Testis (tissue), 3 donors: Measurements from ENCODE around the gene PPME1. TPM values are rescaled to one million over a fixed set of nuclear protein-coding genes. Genes with fewer than 3 reads are reported as not detected.
A peak's percentile ranks its signal among the peaks of the same experiment; 100 is the strongest.

ENCODE experiments used
- DNase-seq: peaks from one replicate; pipeline ENCODE4 v3.0.0-alpha.2; 2019
- H3K27ac ChIP-seq, 2 donors: fragments of 200-600 bp; sonication (generic); one replicate each; pipeline ENCODE4 v1.5.1; 2019
- H3K27me3 ChIP-seq: fragments of 200-600 bp; sonication (generic); one replicate; pipeline ENCODE4 v1.5.1; 2019
- H3K36me3 ChIP-seq: fragments of 200-600 bp; sonication (generic); one replicate; pipeline ENCODE4 v1.5.1; 2017; ENCODE audit warnings: low read depth; ENCODE audit errors: missing control alignments
- H3K4me1 ChIP-seq: fragments of 200-600 bp; sonication (generic); one replicate; pipeline ENCODE4 v1.5.1; 2019
- H3K4me3 ChIP-seq, 2 donors: fragments of 200-600 bp; sonication (generic); one replicate each; pipeline ENCODE4 v1.5.1; 2017 to 2019
- H3K9me3 ChIP-seq: fragments of 200-600 bp; sonication (generic); one replicate; pipeline ENCODE4 v1.5.1; 2017
- POLR2A ChIP-seq: fragments of 450-650 bp; IDR thresholded peaks from one replicate; pipeline ENCODE4 v1.6.1; 2017; ENCODE audit warnings: antibody characterized with exemption, mild to moderate bottlenecking, moderate library complexity
- WGBS, 2 donors: methylation state at CpG; one replicate each; pipeline ENCODE4 v1.1.5; 2018; 5-methylcytosine and 5-hydroxymethylcytosine counted together
- intact Hi-C: fragments of 100-400 bp; cut with DNase I; formaldehyde crosslinking; loops from one replicate; pipeline ENCODE4 v1.15.1; 2023; ENCODE audit warnings: low total_unique reads
- polyA plus RNA-seq: library from polyadenylated mRNA; stranded (reverse); fragments of 350-450 nt; fragmentation: Illumina TruSeq; extraction: RNeasy Lipid Tissue Mini Kit (QIAGEN cat#74804); gene quantifications from one replicate; pipeline ENCODE4 v1.2.3, GENCODE V29; 2014; ENCODE audit warnings: low read depth, low replicate concordance; ENCODE audit not compliant: insufficient read depth
- total RNA-seq, 2 donors: library from RNA; depleted of rRNA; stranded (reverse); fragments of >200 nt; gene quantifications; one replicate each; pipeline ENCODE4 v1.2.3, GENCODE V29; 2016
- TF ChIP-seq, protein P1 (sequence below), 3 experiments: fragments of 450-650 bp in 2 of 3; fragments of 200-600 bp in 1 of 3; sonication (generic) in 1 of 3; IDR thresholded peaks; one replicate each; pipeline ENCODE4 v1.5.1; 2016 to 2019; ENCODE audit warnings: antibody characterized with exemption in 3 of 3, mild to moderate bottlenecking in 2 of 3, moderate library complexity in 1 of 3

Gene PPME1
- total and polyA plus RNA-seq, 3 donors from 2014 or later = 67.1 to 90.9 (median 68.9) TPM

DNA sequence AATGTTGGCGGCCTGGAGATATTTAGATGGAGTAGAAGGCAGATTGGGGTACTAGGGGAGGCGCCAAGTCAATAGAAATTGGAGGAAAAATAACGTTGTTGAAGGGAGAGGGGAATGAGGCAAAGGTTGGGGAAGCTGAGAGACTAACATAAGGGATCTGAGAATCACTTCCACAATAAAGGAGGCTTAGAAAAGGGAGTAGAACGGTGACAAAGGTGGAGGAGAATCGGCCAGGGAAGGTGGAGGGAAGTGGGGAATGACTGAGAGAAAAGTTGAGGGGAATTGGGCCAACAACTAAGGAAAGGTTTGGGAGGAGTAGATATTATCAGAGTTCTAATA is 510 bp downstream of the PPME1 start:
- Histone ChIP-seq H3K36me3 (no peaks in the 10 kb centered on the region), H3K9me3 (no peaks in the 10 kb centered on the region), H3K27me3 (no peaks in the 10 kb centered on the region), H3K4me3 (peak overlapping the region; percentile 78 to 87), H3K27ac (peak overlapping the region; percentile 77 to 91), H3K4me1 (peaks cover 18% of the 10 kb centered on the region)
- no peak for DNase-seq
- TF ChIP-seq POLR2A = no peak
- TF ChIP-seq, protein P1, sequence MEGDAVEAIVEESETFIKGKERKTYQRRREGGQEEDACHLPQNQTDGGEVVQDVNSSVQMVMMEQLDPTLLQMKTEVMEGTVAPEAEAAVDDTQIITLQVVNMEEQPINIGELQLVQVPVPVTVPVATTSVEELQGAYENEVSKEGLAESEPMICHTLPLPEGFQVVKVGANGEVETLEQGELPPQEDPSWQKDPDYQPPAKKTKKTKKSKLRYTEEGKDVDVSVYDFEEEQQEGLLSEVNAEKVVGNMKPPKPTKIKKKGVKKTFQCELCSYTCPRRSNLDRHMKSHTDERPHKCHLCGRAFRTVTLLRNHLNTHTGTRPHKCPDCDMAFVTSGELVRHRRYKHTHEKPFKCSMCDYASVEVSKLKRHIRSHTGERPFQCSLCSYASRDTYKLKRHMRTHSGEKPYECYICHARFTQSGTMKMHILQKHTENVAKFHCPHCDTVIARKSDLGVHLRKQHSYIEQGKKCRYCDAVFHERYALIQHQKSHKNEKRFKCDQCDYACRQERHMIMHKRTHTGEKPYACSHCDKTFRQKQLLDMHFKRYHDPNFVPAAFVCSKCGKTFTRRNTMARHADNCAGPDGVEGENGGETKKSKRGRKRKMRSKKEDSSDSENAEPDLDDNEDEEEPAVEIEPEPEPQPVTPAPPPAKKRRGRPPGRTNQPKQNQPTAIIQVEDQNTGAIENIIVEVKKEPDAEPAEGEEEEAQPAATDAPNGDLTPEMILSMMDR (IDR thresholded peaks at IDR 0.05) = no peak
- WGBS, 2 donors = 0 to 2% methylated on average over 5 of the region's 5 CpGs
- intact Hi-C loops = no loop called here

DNA sequence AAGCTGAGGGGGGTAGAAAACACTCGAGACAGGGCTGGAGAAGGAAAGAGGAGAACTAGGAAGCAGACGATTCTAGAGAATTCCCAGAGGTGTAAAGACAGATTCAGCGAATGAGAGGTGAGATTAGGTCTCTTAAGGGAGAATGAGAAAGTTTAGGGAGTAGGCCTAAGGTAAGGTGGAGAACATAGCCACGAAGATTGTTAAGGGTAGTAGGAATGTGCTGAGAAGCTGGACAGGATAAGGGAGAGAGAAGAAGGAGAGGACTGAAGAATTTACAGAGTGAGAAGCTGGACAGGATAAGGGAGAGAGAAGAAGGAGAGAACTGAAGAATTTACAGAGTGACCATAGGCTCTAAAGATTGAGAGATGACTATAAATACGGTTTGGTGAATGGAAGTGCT is 908 bp downstream of the PPME1 start:
- no peaks in the 10 kb centered on the region for H3K27me3 ChIP-seq
- no peaks in the 10 kb centered on the region for H3K36me3 ChIP-seq
- peaks cover 18% of the 10 kb centered on the region for H3K4me1 ChIP-seq
- intact Hi-C loops = no loop called here
- 18 to 20% methylated on average over 5 of the region's 5 CpGs for WGBS, 2 donors
- TF ChIP-seq, protein P1 (IDR thresholded peaks at IDR 0.05) = no peak
- no peak for TF ChIP-seq POLR2A
- peak overlapping the region; percentile 78 to 87 for H3K4me3 ChIP-seq
- peak overlapping the region; percentile 77 to 91 for H3K27ac ChIP-seq
- no peak for DNase-seq
- H3K9me3 ChIP-seq = no peaks in the 10 kb centered on the region

DNA sequence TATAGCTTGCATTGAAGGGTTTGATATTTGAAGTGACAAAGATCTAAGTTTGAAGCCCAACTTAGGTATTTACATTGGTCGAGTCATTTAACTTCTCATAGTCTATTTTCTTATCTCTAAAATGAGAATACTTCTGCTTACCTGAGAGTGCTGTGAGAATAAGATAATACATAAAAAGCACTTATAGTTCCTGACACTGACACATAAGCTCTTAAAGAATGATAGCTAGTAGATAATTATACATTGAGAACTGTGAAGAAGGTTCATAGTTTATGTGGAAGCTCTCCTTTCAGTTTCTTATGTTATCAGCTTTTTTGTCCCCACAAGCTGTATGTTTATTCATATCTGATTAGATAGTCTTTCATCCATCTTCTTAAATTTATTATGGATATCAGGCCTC is 4.8 kb downstream of the PPME1 start:
- no peak for DNase-seq
- no peaks in the 10 kb centered on the region for H3K9me3 ChIP-seq
- no peak overlapping the region for H3K4me3 ChIP-seq
- no peaks in the 10 kb centered on the region for H3K27me3 ChIP-seq
- H3K4me1 ChIP-seq = peaks cover 10% of the 10 kb centered on the region
- TF ChIP-seq POLR2A = no peak
- TF ChIP-seq, protein P1 (IDR thresholded peaks at IDR 0.05) = no peak
- WGBS, 2 donors = 86 to 93% methylated on average over 1 of the region's 1 CpG
- H3K27ac ChIP-seq = no peak overlapping the region
- intact Hi-C loops = no loop called here
- no peaks in the 10 kb centered on the region for H3K36me3 ChIP-seq

DNA sequence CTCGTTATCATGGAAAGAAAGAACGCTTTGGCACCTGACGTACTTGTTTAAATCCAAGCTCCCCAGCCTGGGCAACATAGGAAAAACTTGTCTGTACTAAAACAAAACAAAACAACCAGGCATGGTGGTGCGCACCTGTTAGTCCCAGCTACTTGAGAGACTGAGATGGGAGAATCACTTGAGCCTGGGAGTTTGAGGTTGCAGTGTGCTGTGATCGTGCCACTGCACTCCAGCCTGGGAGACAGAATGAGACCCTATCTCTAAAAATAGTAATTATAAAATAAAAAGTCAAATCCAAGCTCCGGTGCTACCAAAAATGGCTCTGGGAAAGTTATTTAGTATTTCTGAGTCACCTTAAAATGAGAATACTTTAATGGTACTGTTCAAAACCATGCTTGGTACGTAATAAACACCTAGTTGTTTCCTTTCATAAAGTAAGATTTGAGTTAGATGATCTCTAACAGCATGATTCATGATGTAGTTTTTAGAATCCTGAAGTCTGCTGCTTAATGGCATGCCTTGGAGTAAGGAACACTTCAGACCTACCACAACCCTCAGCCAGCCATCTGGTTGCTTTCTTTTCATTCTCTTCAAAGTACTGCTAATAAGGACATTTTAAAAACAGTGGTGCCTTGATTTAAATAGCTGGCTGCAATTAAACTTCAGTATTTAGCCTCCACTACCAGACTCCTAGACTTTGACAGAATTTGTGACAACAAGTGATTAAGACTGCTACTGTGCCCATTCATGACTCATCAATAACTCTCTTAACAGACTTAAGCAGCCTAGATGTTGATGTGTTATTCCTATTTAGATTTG is 8.4 kb downstream of the PPME1 start:
- H3K27me3 ChIP-seq = no peaks in the 10 kb centered on the region
- intact Hi-C loops = no loop called here
- H3K4me3 ChIP-seq = no peak overlapping the region
- no peak for TF ChIP-seq POLR2A
- TF ChIP-seq, protein P1 (IDR thresholded peaks at IDR 0.05) = no peak
- no peaks in the 10 kb centered on the region for H3K36me3 ChIP-seq
- DNase-seq = no peak
- H3K27ac ChIP-seq = no peak overlapping the region
- no peaks in the 10 kb centered on the region for H3K9me3 ChIP-seq
- H3K4me1 ChIP-seq = no peaks in the 10 kb centered on the region
- 86 to 95% methylated on average over 7 of the region's 7 CpGs for WGBS, 2 donors

DNA sequence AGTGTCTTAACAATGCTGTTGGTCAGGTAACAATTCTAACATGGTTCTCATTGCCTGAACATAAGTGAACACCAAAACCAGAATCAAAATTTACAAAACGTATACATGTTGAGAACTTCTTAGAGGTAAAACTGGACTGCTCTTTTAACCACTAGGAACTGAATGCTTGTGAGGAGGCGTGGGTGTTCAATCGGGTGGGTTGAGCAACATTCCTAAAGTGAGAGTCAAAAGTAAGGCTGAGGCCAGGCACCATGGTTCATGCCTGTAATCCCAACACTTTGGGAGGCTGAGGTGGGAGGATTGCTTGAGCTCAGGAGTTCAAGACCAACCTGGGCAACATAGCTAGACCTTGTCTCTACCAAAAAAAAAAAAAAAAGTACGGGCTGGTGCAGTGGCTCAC is 11.5 kb downstream of the PPME1 start:
- H3K4me1 ChIP-seq = no peaks in the 10 kb centered on the region
- no peaks in the 10 kb centered on the region for H3K9me3 ChIP-seq
- 90 to 91% methylated on average over 4 of the region's 4 CpGs for WGBS, 2 donors
- intact Hi-C loops = no loop called here
- no peak for DNase-seq
- H3K4me3 ChIP-seq = no peak overlapping the region
- TF ChIP-seq, protein P1 (IDR thresholded peaks at IDR 0.05) = no peak
- TF ChIP-seq POLR2A = no peak
- no peaks in the 10 kb centered on the region for H3K27me3 ChIP-seq
- H3K36me3 ChIP-seq = no peaks in the 10 kb centered on the region
- H3K27ac ChIP-seq = no peak overlapping the region
